Lung (tissue), 12 donors: ENCODE data around the gene DNAJB13. TPM values are rescaled to one million over a fixed set of nuclear protein-coding genes. Genes with fewer than 3 reads are reported as not detected.

ENCODE experiments used
- ATAC-seq: fragments of 200-7000 bp; cut with Tn5 transposase; one replicate; pipeline ENCODE4 v1.9.1; 2020; ENCODE audit warnings: moderate number of reproducible peaks; ENCODE audit not compliant: insufficient read depth, low FRiP score
- DNase-seq, 3 donors: peaks; one replicate each; pipeline ENCODE4 v3.0.0-alpha.2; 2013 to 2017
- H3K27ac ChIP-seq, 2 donors: one replicate each; pipeline ENCODE4 v1.5.1; 2013; ENCODE audit warnings: mild to moderate bottlenecking in 2 of 2, moderate library complexity in 2 of 2, control low read depth in 1 of 2, inconsistent platforms in 1 of 2, low read depth in 1 of 2, low read length in 1 of 2
- H3K27me3 ChIP-seq, 3 donors: one replicate each; pipeline ENCODE4 v1.5.1; 2013; ENCODE audit warnings: low read length in 2 of 3; ENCODE audit not compliant: control insufficient read depth in 3 of 3, insufficient read depth in 3 of 3
- H3K36me3 ChIP-seq, 4 donors: one replicate each; pipeline ENCODE4 v1.5.1; 2013; ENCODE audit warnings: low read length in 4 of 4, mild to moderate bottlenecking in 1 of 4, moderate library complexity in 1 of 4; ENCODE audit not compliant: control insufficient read depth in 4 of 4, insufficient read depth in 4 of 4
- H3K4me1 ChIP-seq, 5 donors: one replicate each; pipeline ENCODE4 v1.5.1; 2013; ENCODE audit warnings: low read length in 5 of 5, mild to moderate bottlenecking in 2 of 5, moderate library complexity in 1 of 5; ENCODE audit not compliant: control insufficient read depth in 5 of 5, insufficient read depth in 5 of 5
- H3K4me3 ChIP-seq: one replicate; pipeline ENCODE4 v1.5.1; 2013; ENCODE audit warnings: mild to moderate bottlenecking, control low read depth, moderate library complexity
- H3K9ac ChIP-seq, 2 donors: one replicate each; pipeline ENCODE4 v1.5.1; 2013; ENCODE audit warnings: low read length in 2 of 2, control low read depth in 1 of 2; ENCODE audit not compliant: insufficient read depth in 1 of 2
- H3K9me3 ChIP-seq, 4 donors: one replicate each; pipeline ENCODE4 v1.5.1; 2013; ENCODE audit warnings: low read length in 3 of 4, mild to moderate bottlenecking in 1 of 4, moderate library complexity in 1 of 4; ENCODE audit not compliant: control insufficient read depth in 4 of 4, insufficient read depth in 3 of 4
- CTCF ChIP-seq: IDR thresholded peaks from 2 replicates; pipeline ENCODE4 v1.5.1; 2012; ENCODE audit warnings: mild to moderate bottlenecking; ENCODE audit errors: control extremely low read depth, extremely low read depth
- WGBS, 2 donors: extraction: QIAGEN DNeasy Blood & Tissue Kit; methylation state at CpG; one replicate each; pipeline ENCODE4 v1.1.7; 2013; 5-methylcytosine and 5-hydroxymethylcytosine counted together
- polyA plus RNA-seq, 2 donors: library from polyadenylated mRNA; stranded (reverse); fragments of 200-250 nt; gene quantifications; one replicate each; pipeline ENCODE4 v1.2.1, GENCODE V29; 2013
- total RNA-seq, 2 donors: library from RNA; depleted of rRNA in 1 of 2; stranded (reverse); fragments of >200 nt in 1 of 2; gene quantifications; one replicate each; pipeline ENCODE4 v1.2.1, GENCODE V29; 2014 to 2021
- donor health status: control.
- donor health status: control.
- donor health status: Bipolar disorder and iron deficiency.
- donor health status: healthy.
- donor health status: DM: yes; HTN: yes; CAD: no.

Gene DNAJB13
- total and polyA plus RNA-seq, 4 donors: 5.4 to 11.9 (median 6.4) TPM

- no peaks in the 10 kb centered on the region for H3K4me1 ChIP-seq
- WGBS, 2 donors: 90 to 91% methylated on average over 9 of the region's 9 CpGs
- ATAC-seq (no peak), DNase-seq (no peak)
- H3K36me3 ChIP-seq: peaks cover 0 to 15% (median 0%) of the 10 kb centered on the region in 4 donors
- no peaks in the 10 kb centered on the region for H3K27me3 ChIP-seq
- no peak overlapping the region for H3K27ac ChIP-seq
- no peak overlapping the region for H3K9ac ChIP-seq
- no peak for TF ChIP-seq CTCF
- H3K9me3 ChIP-seq: no peaks in the 10 kb centered on the region
- H3K4me3 ChIP-seq: no peak overlapping the region
Observed at GRCh38 chr11:74010306-74011300, 59.8 kb downstream of the DNAJB13 start.

- DNase-seq (no peak), ATAC-seq (no peak)
- no peak for TF ChIP-seq CTCF
- H3K4me3 ChIP-seq: no peak overlapping the region
- H3K4me1 ChIP-seq: no peaks in the 10 kb centered on the region
- H3K27ac ChIP-seq: no peak overlapping the region
- H3K9ac ChIP-seq: no peak overlapping the region
- peaks cover 0 to 15% (median 0%) of the 10 kb centered on the region in 4 donors for H3K36me3 ChIP-seq
- H3K9me3 ChIP-seq: no peaks in the 10 kb centered on the region
- no peaks in the 10 kb centered on the region for H3K27me3 ChIP-seq
- 85 to 90% methylated on average over 8 of the region's 8 CpGs for WGBS, 2 donors
Observed at GRCh38 chr11:74011360-74012073, 60.7 kb downstream of the DNAJB13 start.

GRCh38 chr11:74012074-74012809 lies 61.4 kb downstream of the DNAJB13 start:
- ATAC-seq (no peak), DNase-seq (no peak)
- Histone ChIP-seq H3K4me1 (peaks cover 0 to 6% (median 0%) of the 10 kb centered on the region in 5 donors), H3K9ac (no peak overlapping the region), H3K36me3 (peaks cover 0 to 15% (median 0%) of the 10 kb centered on the region in 4 donors), H3K27ac (no peak overlapping the region), H3K4me3 (no peak overlapping the region), H3K27me3 (no peaks in the 10 kb centered on the region), H3K9me3 (no peaks in the 10 kb centered on the region)
- no peak for TF ChIP-seq CTCF
- 90 to 97% methylated on average over 14 of the region's 14 CpGs for WGBS, 2 donors
